Measurements from ENCODE around the gene KIZ. TPM values are rescaled to one million over a fixed set of nuclear protein-coding genes. Genes with fewer than 3 reads are reported as not detected.

Gene KIZ
- total RNA-seq, 6 donors from 2014 or later = 7.9 to 29.3 (median 15.2) TPM

DNA sequence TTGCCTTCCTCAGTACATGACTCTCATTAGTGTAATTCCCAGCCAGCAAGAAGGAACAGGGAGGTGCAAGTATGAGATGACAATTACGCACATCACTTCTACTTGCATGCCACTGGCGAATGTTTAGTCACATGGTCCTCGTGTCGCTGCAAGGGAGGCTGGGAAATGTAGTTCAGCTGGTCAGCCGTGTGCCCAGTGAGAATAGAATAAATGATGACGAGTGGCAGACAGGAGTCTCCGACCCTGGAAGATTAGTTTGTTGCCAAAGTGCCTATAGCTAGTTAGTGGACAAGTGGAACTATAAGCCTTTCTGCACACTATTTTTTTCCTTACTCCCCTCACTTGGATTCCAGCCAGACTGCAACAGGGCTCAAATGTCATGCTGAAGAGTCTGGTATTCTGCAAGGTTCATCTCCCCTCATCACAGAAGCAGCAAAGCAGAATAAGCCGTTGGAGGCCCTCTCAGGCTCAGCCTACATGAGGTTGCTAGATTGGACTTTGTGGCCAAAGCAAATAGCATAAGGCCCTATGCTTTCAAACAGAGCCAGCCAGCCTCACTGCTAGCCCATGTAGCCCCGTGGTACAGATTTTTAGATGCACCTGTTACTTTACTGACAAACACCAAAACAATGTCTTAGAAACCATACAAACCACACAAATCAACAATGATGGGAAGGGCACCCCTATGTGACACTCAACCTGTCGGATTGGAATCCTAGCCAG lies 29.4 kb upstream of the KIZ start:
- no peaks in the 10 kb centered on the region for H3K9me3 ChIP-seq
- DNase-seq (peak in 1 of 2 donors; percentile 26), ATAC-seq (ENCODE audit: low FRiP score in 2 of 2) (peak in 1 of 2 donors; percentile 60)
- WGBS, 2 donors = 54 to 55% methylated on average over 9 to 10 of the region's 10 CpGs
- TF ChIP-seq POLR2A (IDR thresholded peaks at IDR 0.05) (no peak), EP300 (IDR thresholded peaks at IDR 0.05) (no peak)
- TF ChIP-seq, protein P1, sequence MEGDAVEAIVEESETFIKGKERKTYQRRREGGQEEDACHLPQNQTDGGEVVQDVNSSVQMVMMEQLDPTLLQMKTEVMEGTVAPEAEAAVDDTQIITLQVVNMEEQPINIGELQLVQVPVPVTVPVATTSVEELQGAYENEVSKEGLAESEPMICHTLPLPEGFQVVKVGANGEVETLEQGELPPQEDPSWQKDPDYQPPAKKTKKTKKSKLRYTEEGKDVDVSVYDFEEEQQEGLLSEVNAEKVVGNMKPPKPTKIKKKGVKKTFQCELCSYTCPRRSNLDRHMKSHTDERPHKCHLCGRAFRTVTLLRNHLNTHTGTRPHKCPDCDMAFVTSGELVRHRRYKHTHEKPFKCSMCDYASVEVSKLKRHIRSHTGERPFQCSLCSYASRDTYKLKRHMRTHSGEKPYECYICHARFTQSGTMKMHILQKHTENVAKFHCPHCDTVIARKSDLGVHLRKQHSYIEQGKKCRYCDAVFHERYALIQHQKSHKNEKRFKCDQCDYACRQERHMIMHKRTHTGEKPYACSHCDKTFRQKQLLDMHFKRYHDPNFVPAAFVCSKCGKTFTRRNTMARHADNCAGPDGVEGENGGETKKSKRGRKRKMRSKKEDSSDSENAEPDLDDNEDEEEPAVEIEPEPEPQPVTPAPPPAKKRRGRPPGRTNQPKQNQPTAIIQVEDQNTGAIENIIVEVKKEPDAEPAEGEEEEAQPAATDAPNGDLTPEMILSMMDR (IDR thresholded peaks at IDR 0.05) = no peak
- peaks cover 3 to 29% (median 15%) of the 10 kb centered on the region in 4 donors for H3K27me3 ChIP-seq
- no peaks in the 10 kb centered on the region for H3K36me3 ChIP-seq
- H3K4me3 ChIP-seq = no peak overlapping the region
- H3K4me1 ChIP-seq = peaks cover 14 to 20% (median 19%) of the 10 kb centered on the region in 4 donors
- H3K27ac ChIP-seq = no peak overlapping the region

DNA sequence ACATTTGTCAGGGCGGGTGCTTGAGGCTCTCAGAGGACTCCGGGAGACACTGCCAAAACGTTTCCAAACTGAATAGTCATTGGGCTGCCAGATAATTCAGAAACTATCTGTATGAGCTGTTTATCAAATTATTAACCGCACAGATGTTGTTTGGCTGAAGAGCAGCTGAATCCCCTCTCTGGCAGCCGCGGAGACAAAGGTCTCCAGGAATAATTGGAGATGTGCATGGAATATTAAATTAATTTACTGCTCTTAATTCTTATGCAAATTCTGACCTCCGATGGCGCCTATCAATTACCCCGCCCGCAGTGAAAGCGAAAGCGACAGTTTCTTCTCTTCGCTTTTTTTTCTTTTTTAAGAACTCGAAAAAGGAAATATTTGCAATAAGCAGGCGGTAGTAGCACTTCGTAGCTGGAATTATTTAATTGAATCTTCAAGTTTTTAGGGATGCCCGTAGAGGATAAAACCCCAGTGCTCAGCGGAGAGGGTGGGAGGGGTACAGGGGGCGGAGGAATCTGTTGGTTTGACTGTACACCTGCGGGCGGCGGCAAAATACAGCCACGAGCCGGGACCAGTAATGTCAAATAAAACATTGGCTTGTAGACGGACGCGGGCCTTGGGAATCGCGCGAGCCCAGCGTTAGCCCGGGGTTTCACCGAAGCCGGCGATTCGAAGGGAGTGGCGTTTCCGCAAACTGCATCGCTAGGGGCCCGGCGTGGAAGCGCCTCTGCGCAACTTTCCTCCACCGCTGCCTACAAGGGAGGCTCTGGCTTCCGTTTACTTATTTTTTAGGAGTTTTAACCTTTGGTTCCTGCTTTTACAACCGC lies 25.9 kb upstream of the KIZ start:
- no peaks in the 10 kb centered on the region for H3K36me3 ChIP-seq
- H3K4me3 ChIP-seq = peak overlapping the region; percentile 16 to 53 (median 46)
- no peaks in the 10 kb centered on the region for H3K9me3 ChIP-seq
- 4 to 6% methylated on average over 31 to 46 of the region's 46 CpGs for WGBS, 2 donors
- peak overlapping the region in 3 of 4 donors; percentile 29 to 71 (median 69) for H3K27ac ChIP-seq
- H3K27me3 ChIP-seq = peaks cover 4 to 62% (median 34%) of the 10 kb centered on the region in 4 donors
- peaks cover 29 to 41% (median 35%) of the 10 kb centered on the region in 4 donors for H3K4me1 ChIP-seq
- DNase-seq (peak; percentile 57 to 88), ATAC-seq (ENCODE audit: low FRiP score in 2 of 2) (peak in 1 of 2 donors; percentile 67)
- TF ChIP-seq, protein P1 (IDR thresholded peaks at IDR 0.05) = no peak
- TF ChIP-seq POLR2AphosphoS5 (IDR thresholded peaks at IDR 0.05) (no peak), POLR2A (IDR thresholded peaks at IDR 0.05) (no peak)

DNA sequence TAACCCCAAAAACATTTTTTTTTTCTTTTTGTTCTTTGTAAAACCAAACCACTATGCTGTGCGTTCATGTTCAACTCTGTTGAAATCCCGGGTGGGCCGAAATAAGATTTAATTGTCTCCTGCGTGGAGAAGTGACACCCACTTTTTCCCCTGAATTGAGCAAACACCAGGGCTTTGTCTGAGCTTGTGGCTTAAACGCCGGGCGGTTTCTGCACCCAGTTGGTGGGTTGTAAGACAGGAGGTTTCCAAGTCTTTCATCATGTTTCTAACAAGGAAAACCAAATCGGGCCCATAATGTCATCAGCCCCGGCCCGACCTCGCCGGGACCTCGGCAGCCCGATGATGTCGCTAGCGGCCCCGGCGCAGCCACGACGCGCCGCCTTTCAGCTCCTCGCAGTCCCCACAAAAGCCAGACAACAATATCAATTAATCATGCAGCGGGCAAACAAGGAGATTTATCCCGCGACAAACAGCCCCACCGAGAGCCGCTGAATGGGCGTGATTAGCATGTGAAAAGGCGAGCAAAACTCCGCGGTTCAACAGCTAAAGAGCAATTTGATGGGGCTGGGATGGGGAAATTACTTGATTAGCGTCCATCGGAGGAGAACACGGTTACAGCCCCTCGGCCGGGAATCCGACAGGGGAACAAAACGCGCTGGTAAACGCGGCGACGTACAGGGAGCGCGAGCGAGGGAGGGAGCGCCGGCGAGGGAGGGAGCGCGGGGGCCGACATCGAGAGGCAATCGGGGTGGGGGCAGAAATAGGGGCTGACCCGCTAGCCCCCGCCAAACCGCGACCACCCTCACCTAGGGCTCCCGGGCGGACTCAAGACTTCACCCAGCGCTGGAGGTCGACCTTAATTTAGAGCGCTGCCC lies 25.1 kb upstream of the KIZ start:
- Histone ChIP-seq H3K27me3 (peaks cover 4 to 70% (median 38%) of the 10 kb centered on the region in 4 donors), H3K4me3 (peak overlapping the region in 3 of 4 donors; percentile 38 to 53 (median 53)), H3K27ac (peak overlapping the region in 2 of 4 donors; percentile 44 to 71), H3K4me1 (peaks cover 35 to 50% (median 42%) of the 10 kb centered on the region in 4 donors), H3K9me3 (no peaks in the 10 kb centered on the region), H3K36me3 (no peaks in the 10 kb centered on the region)
- WGBS, 2 donors = 6% methylated on average over 48 to 64 of the region's 64 CpGs
- TF ChIP-seq, protein P1 (IDR thresholded peaks at IDR 0.05) = no peak
- no peak for TF ChIP-seq POLR2AphosphoS5 (IDR thresholded peaks at IDR 0.05)
- no peak for TF ChIP-seq POLR2A (IDR thresholded peaks at IDR 0.05)
- TF ChIP-seq EP300 (IDR thresholded peaks at IDR 0.05) = no peak
- DNase-seq (peak in 1 of 2 donors; percentile 82), ATAC-seq (ENCODE audit: low FRiP score in 2 of 2) (peak in 1 of 2 donors; percentile 6)

DNA sequence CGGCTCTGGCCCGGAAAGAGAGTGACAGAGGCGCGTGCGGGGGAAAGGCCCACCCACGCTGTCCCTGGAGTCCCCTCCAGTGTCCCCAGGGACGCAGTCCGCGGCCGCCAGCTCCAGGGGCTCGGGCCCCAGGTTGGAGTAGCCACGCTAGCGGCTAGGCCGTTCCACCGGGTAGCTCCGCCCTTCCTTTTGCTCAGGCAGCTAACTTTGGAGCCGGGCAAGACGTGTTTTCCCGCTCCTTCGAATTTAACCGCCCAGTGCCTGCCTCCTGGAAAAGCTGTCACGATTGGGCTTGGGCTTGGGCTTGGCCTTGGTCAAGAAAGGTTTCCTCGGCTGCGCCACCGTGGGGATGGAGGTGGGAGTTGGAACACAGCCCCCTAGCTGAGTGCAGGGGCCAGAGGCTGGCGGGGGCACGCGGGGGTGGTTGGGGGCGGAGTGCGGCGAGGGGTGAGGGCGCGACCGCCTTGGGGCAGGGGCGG lies 24.4 kb upstream of the KIZ start:
- ATAC-seq (ENCODE audit: low FRiP score in 2 of 2) (peak in 1 of 2 donors; percentile 32), DNase-seq (no peak)
- 4% methylated on average over 23 of the region's 35 CpGs; no CpG with 5 or more reads in 1 of the 2 donors for WGBS, 2 donors
- Histone ChIP-seq H3K36me3 (no peaks in the 10 kb centered on the region), H3K27ac (peak overlapping the region in 2 of 4 donors; percentile 44 to 71), H3K9me3 (no peaks in the 10 kb centered on the region), H3K27me3 (peaks cover 4 to 77% (median 42%) of the 10 kb centered on the region in 4 donors), H3K4me1 (peaks cover 38 to 56% (median 47%) of the 10 kb centered on the region in 4 donors), H3K4me3 (peak overlapping the region in 3 of 4 donors; percentile 38 to 53 (median 53))
- TF ChIP-seq, protein P1 (IDR thresholded peaks at IDR 0.05) = no peak
- TF ChIP-seq POLR2A (IDR thresholded peaks at IDR 0.05) = no peak
- no peak for TF ChIP-seq POLR2AphosphoS5 (IDR thresholded peaks at IDR 0.05)
- TF ChIP-seq EP300 (IDR thresholded peaks at IDR 0.05) = no peak

Measured in upper lobe of left lung (tissue), 6 donors.